Karpas-422 (cell line): ENCODE results near the gene CENPL. TPM values are rescaled to one million over a fixed set of nuclear protein-coding genes. Genes with fewer than 3 reads are reported as not detected.
"Not testable (repeated sequence)": the region's sequence is repeated elsewhere in the genome, so short reads cannot be mapped to it uniquely, and the experiment has no call there.

ENCODE experiments used
- DNase-seq: peaks from one replicate; pipeline ENCODE4 v3.0.0-alpha.2; 2015
- H2AFZ ChIP-seq: fragments of 200-600 bp; sonication (generic); 2 replicates; pipeline ENCODE4 v1.6.1; 2014; ENCODE audit warnings: antibody characterized with exemption, low read length, mixed read lengths
- H3K27ac ChIP-seq: fragments of 200-600 bp; sonication (generic); 2 replicates; pipeline ENCODE4 v1.5.1; 2014; ENCODE audit warnings: mild to moderate bottlenecking, low read length, moderate library complexity
- H3K27me3 ChIP-seq: fragments of 200-600 bp; sonication (generic); 2 replicates; pipeline ENCODE4 v1.6.1; 2014; ENCODE audit warnings: low read length, mixed read lengths
- H3K36me3 ChIP-seq: fragments of 200-600 bp; sonication (generic); 2 replicates; pipeline ENCODE4 v1.6.1; 2014; ENCODE audit warnings: low read length, mixed read lengths; ENCODE audit not compliant: insufficient read depth
- H3K4me1 ChIP-seq: fragments of 200-600 bp; sonication (generic); 2 replicates; pipeline ENCODE4 v1.6.1; 2014; ENCODE audit warnings: mild to moderate bottlenecking, low read length, mixed read lengths
- H3K4me2 ChIP-seq: fragments of 200-600 bp; sonication (generic); 2 replicates; pipeline ENCODE4 v1.6.1; 2014; ENCODE audit warnings: low read length, low read depth, mild to moderate bottlenecking; ENCODE audit not compliant: poor library complexity, severe bottlenecking
- H3K4me3 ChIP-seq: fragments of 200-600 bp; sonication (generic); 2 replicates; pipeline ENCODE4 v1.5.1; 2014; ENCODE audit warnings: mild to moderate bottlenecking, antibody characterized with exemption, low read length, mixed read lengths
- H3K79me2 ChIP-seq: fragments of 200-600 bp; sonication (generic); 2 replicates; pipeline ENCODE4 v1.6.1; 2014; ENCODE audit warnings: mild to moderate bottlenecking, low read length, mixed read lengths
- H3K9ac ChIP-seq: fragments of 200-600 bp; sonication (generic); 2 replicates; pipeline ENCODE4 v1.6.0; 2014; ENCODE audit warnings: low read length
- H3K9me2 ChIP-seq: fragments of 200-600 bp; sonication (generic), shearing (Covaris generic); replicated peaks from 2 replicates; pipeline ENCODE4 v1.6.0; 2014; ENCODE audit warnings: mild to moderate bottlenecking, low read length, moderate library complexity; ENCODE audit not compliant: insufficient read depth
- H3K9me3 ChIP-seq: fragments of 300-700, 200-600 bp; sonication (generic); 2 replicates; pipeline ENCODE4 v1.6.1; 2014; ENCODE audit warnings: low read length, mixed read lengths
- H4K20me1 ChIP-seq: fragments of 200-600 bp; sonication (generic); 2 replicates; pipeline ENCODE4 v1.6.1; 2014; ENCODE audit warnings: mild to moderate bottlenecking, antibody characterized with exemption, low read length, low read depth; ENCODE audit not compliant: insufficient read depth
- small RNA-seq: library from RNA; depleted of rRNA; stranded (forward); fragments of <200 nt; gene quantifications from one replicate; pipeline ENCODE3, GENCODE V24; 2014
- total RNA-seq: library from RNA; depleted of rRNA; stranded (reverse); fragments of >200 nt; shearing (Covaris generic); gene quantifications from 2 replicates; pipeline ENCODE4 v1.2.3, GENCODE V29; 2014; ENCODE audit warnings: low replicate concordance; rRNA removed

Gene CENPL
- total RNA-seq, 1 experiment from 2014 or later, result 29.3 TPM

DNA sequence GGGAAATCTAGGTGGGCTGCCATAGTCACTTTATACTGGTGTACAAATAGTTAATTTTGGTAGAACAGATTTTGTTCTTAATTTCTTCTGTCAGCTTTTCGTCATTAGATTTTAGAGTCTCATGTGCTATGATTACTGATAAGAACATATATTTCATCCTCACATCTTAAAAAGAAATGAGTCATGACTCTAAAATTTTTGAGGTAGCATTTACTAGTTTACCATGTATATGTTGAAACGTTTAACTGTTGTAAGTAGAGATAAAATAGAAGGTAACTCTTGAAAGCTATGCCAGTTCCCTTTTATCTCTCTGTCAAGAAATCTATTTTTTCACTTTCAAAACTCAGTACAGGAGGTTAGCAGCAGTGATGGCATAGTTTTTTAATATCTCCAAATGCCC, 56.5 kb downstream of the CENPL start:
- H3K4me1 ChIP-seq, result no peaks in the 10 kb centered on the region
- no peaks in the 10 kb centered on the region for H3K27me3 ChIP-seq
- peaks cover 5% of the 10 kb centered on the region; the same call in 1 of the 2 replicates for H3K36me3 ChIP-seq
- H2AFZ ChIP-seq, result no peak overlapping the region
- no peak overlapping the region for H3K4me2 ChIP-seq
- no peak overlapping the region for H3K27ac ChIP-seq
- no peaks in the 10 kb centered on the region for H4K20me1 ChIP-seq
- no peaks in the 10 kb centered on the region for H3K9me2 ChIP-seq
- H3K4me3 ChIP-seq, result no peak overlapping the region
- H3K9me3 ChIP-seq, result no peaks in the 10 kb centered on the region
- H3K79me2 ChIP-seq, result no peaks in the 10 kb centered on the region
- no peak overlapping the region for H3K9ac ChIP-seq
- DNase-seq, result no peak

GRCh38 chr1:173764331-173764730, 60.4 kb downstream of the CENPL start:
- H3K36me3 ChIP-seq, DNase-seq, H4K20me1 ChIP-seq, H3K4me3 ChIP-seq, H3K27ac ChIP-seq, H3K79me2 ChIP-seq, H3K4me2 ChIP-seq, H3K4me1 ChIP-seq, H3K9me2 ChIP-seq, H3K9ac ChIP-seq, H3K27me3 ChIP-seq, H2AFZ ChIP-seq, H3K9me3 ChIP-seq: not testable (repeated sequence)

DNA sequence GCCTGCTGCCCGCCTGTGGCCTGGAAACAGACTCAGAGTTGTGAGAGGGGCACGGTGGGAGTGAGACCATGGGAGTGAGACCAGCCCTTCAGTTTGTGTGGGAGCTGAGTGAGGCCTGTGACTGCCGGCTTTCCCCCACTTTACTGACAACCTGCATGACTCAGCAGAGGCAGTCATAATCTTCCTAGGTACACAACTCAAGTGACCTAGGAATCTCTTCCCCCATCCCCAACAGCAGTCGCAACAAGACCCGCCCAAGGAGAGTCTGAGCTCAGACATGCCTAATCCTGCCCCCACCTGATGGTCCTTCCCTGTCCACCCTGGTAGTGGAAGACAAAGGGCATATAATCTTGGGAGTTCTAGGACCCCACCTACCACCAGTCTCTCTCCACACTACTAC, 65.7 kb downstream of the CENPL start:
- Histone ChIP-seq H3K79me2 (no peaks in the 10 kb centered on the region), H2AFZ (no peak overlapping the region), H3K27me3 (no peaks in the 10 kb centered on the region), H3K4me1 (no peaks in the 10 kb centered on the region), H3K9ac (no peak overlapping the region), H3K27ac (no peak overlapping the region), H3K9me3 (no peaks in the 10 kb centered on the region), H4K20me1 (no peaks in the 10 kb centered on the region), H3K4me3 (no peak overlapping the region), H3K9me2 (no peaks in the 10 kb centered on the region), H3K36me3 (peaks cover 38% of the 10 kb centered on the region), H3K4me2 (no peak overlapping the region)
- no peak for DNase-seq

DNA sequence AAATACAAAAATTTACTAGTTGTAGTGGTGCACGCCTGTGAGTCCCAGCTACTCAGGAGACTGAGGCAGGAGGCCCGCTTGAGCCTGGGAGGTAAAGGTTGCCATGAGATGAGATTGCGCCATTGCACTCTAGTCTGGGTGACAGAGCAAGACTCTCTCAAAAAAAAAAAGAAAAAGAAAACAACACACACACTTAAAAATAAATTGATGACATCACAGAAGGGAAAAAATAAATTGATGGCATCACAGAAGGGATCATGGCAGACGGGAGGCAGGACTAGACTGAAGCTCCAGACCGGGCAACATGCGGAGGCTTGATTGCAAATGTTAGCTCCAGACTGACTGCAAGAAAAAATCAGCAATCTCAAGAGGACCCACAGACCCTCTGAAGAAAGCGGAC, 66.6 kb downstream of the CENPL start:
- Histone ChIP-seq H3K4me1 (no peaks in the 10 kb centered on the region), H3K36me3 (peaks cover 44% of the 10 kb centered on the region), H3K9me2 (no peaks in the 10 kb centered on the region), H3K4me3 (no peak overlapping the region), H3K9ac (no peak overlapping the region), H3K27me3 (no peaks in the 10 kb centered on the region), H3K79me2 (no peaks in the 10 kb centered on the region), H2AFZ (no peak overlapping the region), H3K9me3 (no peaks in the 10 kb centered on the region), H3K27ac (no peak overlapping the region), H4K20me1 (no peaks in the 10 kb centered on the region), H3K4me2 (no peak overlapping the region)
- no peak for DNase-seq

GRCh38 chr1:173757666-173758065, 67.0 kb downstream of the CENPL start:
- DNase-seq, result no peak
- Histone ChIP-seq H3K79me2 (no peaks in the 10 kb centered on the region), H3K27ac (no peak overlapping the region), H4K20me1 (no peaks in the 10 kb centered on the region), H3K4me3 (no peak overlapping the region), H3K9ac (no peak overlapping the region), H3K4me1 (no peaks in the 10 kb centered on the region), H2AFZ (no peak overlapping the region), H3K9me3 (no peaks in the 10 kb centered on the region), H3K36me3 (peaks cover 45% of the 10 kb centered on the region), H3K9me2 (no peaks in the 10 kb centered on the region), H3K27me3 (no peaks in the 10 kb centered on the region), H3K4me2 (no peak overlapping the region)

DNA sequence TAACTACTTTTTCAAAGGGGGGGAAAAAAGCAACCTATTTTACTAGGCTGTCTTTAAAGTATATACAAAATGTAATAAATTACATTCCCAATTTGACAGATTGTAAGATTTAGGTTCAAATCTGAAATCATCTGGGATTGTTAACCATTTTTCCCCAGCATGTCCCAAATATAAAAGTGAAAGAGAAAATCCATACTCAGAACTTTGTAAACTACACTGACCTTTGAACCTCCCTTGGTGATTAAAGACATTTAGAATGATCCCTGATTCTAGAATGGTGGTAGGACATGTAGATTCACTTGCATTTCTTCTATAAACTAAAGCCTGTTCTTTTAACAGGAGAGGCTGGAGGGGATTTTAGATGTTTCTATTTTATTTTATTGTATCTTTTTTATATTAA, 70.9 kb downstream of the CENPL start:
- Histone ChIP-seq H3K9me3 (no peaks in the 10 kb centered on the region), H3K27ac (no peak overlapping the region), H3K4me2 (no peak overlapping the region), H3K79me2 (peaks cover 13% of the 10 kb centered on the region), H3K4me3 (no peak overlapping the region), H3K9ac (no peak overlapping the region), H3K36me3 (peaks cover 49% of the 10 kb centered on the region), H3K4me1 (no peaks in the 10 kb centered on the region), H4K20me1 (no peaks in the 10 kb centered on the region), H2AFZ (no peak overlapping the region), H3K9me2 (no peaks in the 10 kb centered on the region), H3K27me3 (no peaks in the 10 kb centered on the region)
- DNase-seq, result no peak

Small RNAs within 50 kb of the gene (small RNA-seq; reads per million reads assigned to genes)
- gene RF00019, result not detected

Other genes with a start within 250 kb of the CENPL start
- gene SLC9C2, start 221.8 kb downstream of the CENPL start, total RNA-seq, result not detected in 2 replicates
- gene TEX50, start 189.5 kb downstream of the CENPL start, total RNA-seq, result not detected in 2 replicates
- gene ANKRD45, start 155.0 kb downstream of the CENPL start, total RNA-seq, result not detected in 2 replicates
- gene KLHL20, start 109.9 kb downstream of the CENPL start, total RNA-seq, result 17.0 and 28.4 TPM in 2 replicates
- gene DARS2, start 210 bp downstream of the CENPL start, total RNA-seq, result 23.4 and 39.3 TPM in 2 replicates
- gene GAS5, start 43.1 kb upstream of the CENPL start, total RNA-seq, result 636 and 838 TPM in 2 replicates
- 9.7 and 15.8 TPM in 2 replicates for gene ZBTB37, start 43.5 kb upstream of the CENPL start, total RNA-seq
- gene SERPINC1, start 92.4 kb upstream of the CENPL start, total RNA-seq, result 0.26 TPM in 1 of 2 replicates, not detected in the other
- gene RC3H1, start 197.5 kb upstream of the CENPL start, total RNA-seq, result 13.2 and 52.9 TPM in 2 replicates